ENCODE results near the gene NCF1.

DNA sequence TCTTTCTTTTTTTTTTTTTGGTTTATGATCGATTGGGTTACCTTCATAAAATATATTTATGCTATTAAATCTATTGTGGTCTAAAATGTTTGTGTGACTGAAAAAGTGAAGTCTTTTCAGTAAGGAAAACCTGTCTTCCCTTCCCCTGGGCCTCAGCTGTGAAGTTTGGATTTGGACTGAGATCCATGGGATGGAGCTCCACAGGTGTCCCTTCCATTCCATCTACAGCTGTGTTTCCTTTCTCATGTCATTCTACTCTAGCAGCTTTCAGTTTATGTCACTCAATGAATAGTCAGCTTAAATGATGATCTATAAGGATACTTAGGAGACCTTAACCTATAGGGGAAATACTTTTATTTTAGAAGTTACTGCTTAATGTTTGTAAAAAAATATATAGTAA, 48.0 kb upstream of the NCF1 start:
- TF ChIP-seq EGR1 (IDR thresholded peaks at IDR 0.05) (no peak), TEAD4 (IDR thresholded peaks at IDR 0.05) (no peak)
- TF ChIP-seq, protein P1, sequence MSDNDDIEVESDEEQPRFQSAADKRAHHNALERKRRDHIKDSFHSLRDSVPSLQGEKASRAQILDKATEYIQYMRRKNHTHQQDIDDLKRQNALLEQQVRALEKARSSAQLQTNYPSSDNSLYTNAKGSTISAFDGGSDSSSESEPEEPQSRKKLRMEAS (IDR thresholded peaks at IDR 0.05) = no peak
